Measurements from ENCODE around the gene LRP1B.
"Not testable (repeated sequence)": the region's sequence is repeated elsewhere in the genome, so short reads cannot be mapped to it uniquely, and the experiment has no call there.

The LRP1B gene

GRCh38 chr2:140355511-140356090 lies 1775.2 kb downstream of the LRP1B start:
- H3K4me3 ChIP-seq (ENCODE audit: low read depth, low read length), result no peak overlapping the region
- no peak for TF ChIP-seq CTCF (IDR thresholded peaks at IDR 0.05; ENCODE audit: insufficient read depth, low read depth, low read length, missing control alignments)

GRCh38 chr2:140354544-140354943 lies 1776.3 kb downstream of the LRP1B start:
- no peak overlapping the region for H3K4me3 ChIP-seq (ENCODE audit: low read depth, low read length)
- no peak for DNase-seq (ENCODE audit: low read depth)
- no peak for TF ChIP-seq CTCF (IDR thresholded peaks at IDR 0.05; ENCODE audit: insufficient read depth, low read depth, low read length, missing control alignments)

More at GRCh38 chr2:140355511-140356090, 1775.2 kb downstream of the LRP1B start:
- DNase-seq (ENCODE audit: low read depth), result no peak

GRCh38 chr2:140353541-140353940 lies 1777.3 kb downstream of the LRP1B start:
- TF ChIP-seq CTCF (IDR thresholded peaks at IDR 0.05; ENCODE audit: insufficient read depth, low read depth, low read length, missing control alignments), result no peak
- DNase-seq (ENCODE audit: low read depth), result no peak
- no peak overlapping the region for H3K4me3 ChIP-seq (ENCODE audit: low read depth, low read length)

GRCh38 chr2:140351692-140352091 lies 1779.1 kb downstream of the LRP1B start:
- no peak overlapping the region for H3K4me3 ChIP-seq (ENCODE audit: low read depth, low read length)
- TF ChIP-seq CTCF (IDR thresholded peaks at IDR 0.05; ENCODE audit: insufficient read depth, low read depth, low read length, missing control alignments), result no peak
- no peak for DNase-seq (ENCODE audit: low read depth)

- no peak for DNase-seq (ENCODE audit: low read depth)
- TF ChIP-seq CTCF (IDR thresholded peaks at IDR 0.05; ENCODE audit: insufficient read depth, low read depth, low read length, missing control alignments), result no peak
- H3K4me3 ChIP-seq (ENCODE audit: low read depth, low read length), result no peak overlapping the region
These were observed 1781.1 kb downstream of the LRP1B start for GRCh38 chr2:140349695-140350094.

GRCh38 chr2:140348826-140349225 lies 1782.0 kb downstream of the LRP1B start:
- no peak for TF ChIP-seq CTCF (IDR thresholded peaks at IDR 0.05; ENCODE audit: insufficient read depth, low read depth, low read length, missing control alignments)
- no peak for DNase-seq (ENCODE audit: low read depth)
- H3K4me3 ChIP-seq (ENCODE audit: low read depth, low read length), result no peak overlapping the region

- DNase-seq (ENCODE audit: low read depth), result no peak
- TF ChIP-seq CTCF (IDR thresholded peaks at IDR 0.05; ENCODE audit: insufficient read depth, low read depth, low read length, missing control alignments), result no peak
- no peak overlapping the region for H3K4me3 ChIP-seq (ENCODE audit: low read depth, low read length)
These were observed 1786.0 kb downstream of the LRP1B start for GRCh38 chr2:140344838-140345237.

- not testable (repeated sequence) for H3K4me3 ChIP-seq (ENCODE audit: low read depth, low read length); DNase-seq (ENCODE audit: low read depth)
These were observed 1786.5 kb downstream of the LRP1B start for GRCh38 chr2:140344266-140344665.
